Smooth muscle cell (in vitro differentiated cells): ENCODE measurements around the gene ETNK2. TPM values are rescaled to one million over a fixed set of nuclear protein-coding genes. Genes with fewer than 3 reads are reported as not detected.
A peak's percentile ranks its signal among the peaks of the same experiment; 100 is the strongest.

Experiments used
- DNase-seq: peaks from one replicate; lab custom pipeline; 2025; ENCODE audit not compliant: unreplicated experiment; lab: John Stamatoyannopoulos, UW
- H2AFZ ChIP-seq: fragments of 200-600 bp; sonication (generic); 2 replicates; pipeline ENCODE4 v1.6.0; 2016; ENCODE audit warnings: antibody characterized with exemption, low read depth, mild to moderate bottlenecking
- H3F3A ChIP-seq: fragments of 200-600 bp; sonication (generic); 2 replicates; pipeline ENCODE4 v1.6.0; 2017; ENCODE audit warnings: antibody characterized with exemption, low read depth
- H3K27ac ChIP-seq: fragments of 200-600 bp; sonication (generic); 2 replicates; pipeline ENCODE4 v1.5.1; 2016; ENCODE audit warnings: low read depth, mild to moderate bottlenecking
- H3K27me3 ChIP-seq: fragments of 200-600 bp; sonication (generic); 2 replicates; pipeline ENCODE4 v1.6.1; 2016; ENCODE audit warnings: low read depth, mild to moderate bottlenecking
- H3K36me3 ChIP-seq: fragments of 200-600 bp; sonication (generic); 2 replicates; pipeline ENCODE4 v1.5.1; 2016; ENCODE audit warnings: low read depth
- H3K4me1 ChIP-seq: fragments of 200-600 bp; sonication (generic); 2 replicates; pipeline ENCODE4 v1.5.1; 2016; ENCODE audit warnings: low read depth
- H3K4me2 ChIP-seq: fragments of 200-600 bp; sonication (generic); 2 replicates; pipeline ENCODE4 v1.6.0; 2016; ENCODE audit warnings: mild to moderate bottlenecking
- H3K4me3 ChIP-seq: fragments of 200-600 bp; sonication (generic); 2 replicates; pipeline ENCODE4 v1.5.1; 2016; ENCODE audit warnings: mild to moderate bottlenecking
- H3K79me2 ChIP-seq: fragments of 200-600 bp; sonication (generic); 2 replicates; pipeline ENCODE4 v1.6.0; 2016; ENCODE audit warnings: low read depth, mild to moderate bottlenecking
- H3K9ac ChIP-seq: fragments of 200-600 bp; sonication (generic); 2 replicates; pipeline ENCODE4 v1.6.0; 2016; ENCODE audit warnings: low read depth
- H3K9me3 ChIP-seq: fragments of 200-600 bp; sonication (generic); replicated peaks from 2 replicates; pipeline ENCODE4 v1.5.1; 2016; ENCODE audit warnings: low read depth
- H4K20me1 ChIP-seq: fragments of 200-600 bp; sonication (generic); 2 replicates; pipeline ENCODE4 v1.6.0; 2016; ENCODE audit warnings: low read depth
- CTCF ChIP-seq: fragments of 200-600 bp; sonication (generic); IDR thresholded peaks from 2 replicates; pipeline ENCODE4 v1.5.1; 2017; ENCODE audit warnings: borderline replicate concordance, mild to moderate bottlenecking, antibody characterized with exemption; ENCODE audit not compliant: insufficient read depth, poor library complexity, severe bottlenecking
- WGBS: methylation state at CpG from one replicate; pipeline ENCODE4 v1.1.7; 2016; ENCODE audit warnings: low lambda C conversion rate; 5-methylcytosine and 5-hydroxymethylcytosine counted together
- polyA plus RNA-seq: library from polyadenylated mRNA; unstranded; fragments of >200 nt; fragmentation: Nextera tagmentation; extraction: Ambion mirVana; gene quantifications from 2 replicates; pipeline ENCODE4 v1.2.1, GENCODE V29; 2016
- total RNA-seq: library from RNA; depleted of rRNA; stranded (reverse); fragments of >200 nt; gene quantifications from 2 replicates; pipeline ENCODE4 v1.2.3, GENCODE V29; 2014

Gene ETNK2
- total and polyA plus RNA-seq, 2 experiments from 2014 or later = 8.9 to 21.4 TPM

- Histone ChIP-seq H3K27me3 (no peaks in the 10 kb centered on the region), H3K36me3 (no peaks in the 10 kb centered on the region), H3F3A (no peaks in the 10 kb centered on the region), H4K20me1 (no peaks in the 10 kb centered on the region), H3K9ac (no peak overlapping the region), H3K4me3 (no peak overlapping the region), H3K79me2 (no peaks in the 10 kb centered on the region), H3K4me2 (no peak overlapping the region), H3K9me3 (no peaks in the 10 kb centered on the region), H2AFZ (no peak overlapping the region), H3K4me1 (no peaks in the 10 kb centered on the region), H3K27ac (no peak overlapping the region)
- no peak for DNase-seq
- TF ChIP-seq CTCF = no peak
- WGBS = 92% methylated on average over 15 of the region's 15 CpGs
These were observed 2.9 kb upstream of the ETNK2 start for GRCh38 chr1:204154568-204155255.

GRCh38 chr1:204153667-204154066 is 1.8 kb upstream of the ETNK2 start:
- WGBS = 93% methylated on average over 5 of the region's 5 CpGs
- H3K79me2 ChIP-seq = no peaks in the 10 kb centered on the region
- H3K36me3 ChIP-seq = no peaks in the 10 kb centered on the region
- H3K4me2 ChIP-seq = no peak overlapping the region
- no peaks in the 10 kb centered on the region for H3K27me3 ChIP-seq
- no peak for TF ChIP-seq CTCF
- no peaks in the 10 kb centered on the region for H4K20me1 ChIP-seq
- no peak overlapping the region for H3K27ac ChIP-seq
- no peak overlapping the region for H2AFZ ChIP-seq
- H3K9me3 ChIP-seq = no peaks in the 10 kb centered on the region
- H3K9ac ChIP-seq = no peak overlapping the region
- H3K4me1 ChIP-seq = no peaks in the 10 kb centered on the region
- H3K4me3 ChIP-seq = no peak overlapping the region
- no peaks in the 10 kb centered on the region for H3F3A ChIP-seq
- DNase-seq = no peak

- H2AFZ ChIP-seq = peak overlapping the region; percentile 80
- H3K27ac ChIP-seq = no peak overlapping the region
- peak overlapping the region; percentile 64 for H3K9ac ChIP-seq
- no peaks in the 10 kb centered on the region for H3K27me3 ChIP-seq
- no peaks in the 10 kb centered on the region for H3K79me2 ChIP-seq
- H3K9me3 ChIP-seq = no peaks in the 10 kb centered on the region
- no peak for TF ChIP-seq CTCF
- H3K4me2 ChIP-seq = peak overlapping the region; percentile 84
- no peaks in the 10 kb centered on the region for H3K36me3 ChIP-seq
- H4K20me1 ChIP-seq = no peaks in the 10 kb centered on the region
- no peaks in the 10 kb centered on the region for H3K4me1 ChIP-seq
- DNase-seq = no peak
- WGBS = 49% methylated on average over 16 of the region's 25 CpGs
- H3K4me3 ChIP-seq = peak overlapping the region; percentile 63
- H3F3A ChIP-seq = no peaks in the 10 kb centered on the region
These were observed 633 bp upstream of the ETNK2 start for GRCh38 chr1:204152310-204153044.
